ENCODE measurements around the gene RHPN2. TPM values are rescaled to one million over a fixed set of nuclear protein-coding genes. Genes with fewer than 3 reads are reported as not detected.

RHPN2 gene
- total RNA-seq, 3 donors from 2014 or later = 1.4 to 55.3 (median 35.4) TPM

DNA sequence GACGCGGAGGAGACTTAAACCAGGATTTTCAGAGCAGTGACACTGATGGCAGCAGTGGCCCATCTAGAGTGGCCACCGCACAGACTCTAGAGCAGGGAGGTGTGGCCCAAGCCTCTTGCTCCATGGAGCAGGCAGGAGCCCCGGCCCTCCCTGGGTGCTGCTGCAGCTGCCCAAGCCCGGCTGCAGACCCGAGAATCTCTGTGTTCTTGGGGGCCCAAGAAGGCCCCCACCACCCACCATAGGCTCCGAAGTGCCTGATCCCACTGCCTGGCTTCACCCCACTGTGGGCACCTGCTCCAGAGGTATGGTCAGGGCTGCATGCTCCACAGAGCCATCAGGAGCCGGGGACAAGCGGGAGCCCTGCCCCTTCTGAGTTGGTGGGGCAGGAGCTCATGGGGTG, 129.1 kb downstream of the RHPN2 start:
- Histone ChIP-seq H3K27ac (no peak overlapping the region), H3K9me3 (no peaks in the 10 kb centered on the region), H3K36me3 (no peaks in the 10 kb centered on the region), H3K27me3 (no peaks in the 10 kb centered on the region), H3K4me1 (no peaks in the 10 kb centered on the region), H3K4me3 (no peak overlapping the region)
- intact Hi-C loops (cut with DNase I; ENCODE audit: low total_unique reads) = no loop called here
- TF ChIP-seq POLR2AphosphoS5 (IDR thresholded peaks at IDR 0.05) (no peak), POLR2A (IDR thresholded peaks at IDR 0.05) (no peak)
- TF ChIP-seq, protein P1, sequence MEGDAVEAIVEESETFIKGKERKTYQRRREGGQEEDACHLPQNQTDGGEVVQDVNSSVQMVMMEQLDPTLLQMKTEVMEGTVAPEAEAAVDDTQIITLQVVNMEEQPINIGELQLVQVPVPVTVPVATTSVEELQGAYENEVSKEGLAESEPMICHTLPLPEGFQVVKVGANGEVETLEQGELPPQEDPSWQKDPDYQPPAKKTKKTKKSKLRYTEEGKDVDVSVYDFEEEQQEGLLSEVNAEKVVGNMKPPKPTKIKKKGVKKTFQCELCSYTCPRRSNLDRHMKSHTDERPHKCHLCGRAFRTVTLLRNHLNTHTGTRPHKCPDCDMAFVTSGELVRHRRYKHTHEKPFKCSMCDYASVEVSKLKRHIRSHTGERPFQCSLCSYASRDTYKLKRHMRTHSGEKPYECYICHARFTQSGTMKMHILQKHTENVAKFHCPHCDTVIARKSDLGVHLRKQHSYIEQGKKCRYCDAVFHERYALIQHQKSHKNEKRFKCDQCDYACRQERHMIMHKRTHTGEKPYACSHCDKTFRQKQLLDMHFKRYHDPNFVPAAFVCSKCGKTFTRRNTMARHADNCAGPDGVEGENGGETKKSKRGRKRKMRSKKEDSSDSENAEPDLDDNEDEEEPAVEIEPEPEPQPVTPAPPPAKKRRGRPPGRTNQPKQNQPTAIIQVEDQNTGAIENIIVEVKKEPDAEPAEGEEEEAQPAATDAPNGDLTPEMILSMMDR (IDR thresholded peaks at IDR 0.05) = no peak
- DNase-seq (ENCODE audit: low spot score in 2 of 2) = no peak

DNA sequence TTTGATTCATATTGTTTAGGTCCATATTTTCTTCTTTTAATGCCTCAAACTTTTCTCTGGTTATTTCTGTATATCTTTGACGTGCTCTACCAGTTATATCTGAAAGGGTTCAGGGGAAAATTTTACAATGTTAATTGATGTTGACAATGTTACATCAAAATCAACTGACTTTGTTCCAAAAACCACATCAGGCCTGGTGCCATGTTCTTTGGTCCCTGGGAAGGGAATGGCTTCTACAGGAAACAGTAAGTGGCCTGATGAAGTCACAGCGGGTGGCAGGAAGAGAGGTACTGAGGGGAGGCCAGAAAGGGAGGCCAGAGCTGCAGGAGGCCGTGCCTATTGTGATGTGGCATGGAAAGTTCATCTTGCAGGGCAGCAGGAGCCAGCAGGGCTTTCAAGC, 131.1 kb downstream of the RHPN2 start:
- no peak overlapping the region for H3K4me3 ChIP-seq
- H3K9me3 ChIP-seq = peaks cover 1 to 4% of the 10 kb centered on the region in 2 donors
- H3K27ac ChIP-seq = no peak overlapping the region
- TF ChIP-seq POLR2AphosphoS5 (IDR thresholded peaks at IDR 0.05) = no peak
- no peak for TF ChIP-seq POLR2A (IDR thresholded peaks at IDR 0.05)
- TF ChIP-seq, protein P1 (IDR thresholded peaks at IDR 0.05) = no peak
- no peaks in the 10 kb centered on the region for H3K4me1 ChIP-seq
- H3K36me3 ChIP-seq = no peaks in the 10 kb centered on the region
- DNase-seq (ENCODE audit: low spot score in 2 of 2) = no peak
- intact Hi-C loops (cut with DNase I; ENCODE audit: low total_unique reads) = no loop called here
- no peaks in the 10 kb centered on the region for H3K27me3 ChIP-seq

GRCh38 chr19:32930567-32930966, 134.1 kb downstream of the RHPN2 start:
- Histone ChIP-seq H3K4me3 (no peak overlapping the region), H3K27me3 (no peaks in the 10 kb centered on the region), H3K4me1 (no peaks in the 10 kb centered on the region), H3K36me3 (no peaks in the 10 kb centered on the region), H3K27ac (no peak overlapping the region), H3K9me3 (peaks cover 7 to 11% of the 10 kb centered on the region in 2 donors)
- intact Hi-C loops (cut with DNase I; ENCODE audit: low total_unique reads) = no loop called here
- TF ChIP-seq POLR2A (IDR thresholded peaks at IDR 0.05) (no peak), POLR2AphosphoS5 (IDR thresholded peaks at IDR 0.05) (no peak)
- TF ChIP-seq, protein P1 (IDR thresholded peaks at IDR 0.05) = no peak
- DNase-seq (ENCODE audit: low spot score in 2 of 2) = no peak

DNA sequence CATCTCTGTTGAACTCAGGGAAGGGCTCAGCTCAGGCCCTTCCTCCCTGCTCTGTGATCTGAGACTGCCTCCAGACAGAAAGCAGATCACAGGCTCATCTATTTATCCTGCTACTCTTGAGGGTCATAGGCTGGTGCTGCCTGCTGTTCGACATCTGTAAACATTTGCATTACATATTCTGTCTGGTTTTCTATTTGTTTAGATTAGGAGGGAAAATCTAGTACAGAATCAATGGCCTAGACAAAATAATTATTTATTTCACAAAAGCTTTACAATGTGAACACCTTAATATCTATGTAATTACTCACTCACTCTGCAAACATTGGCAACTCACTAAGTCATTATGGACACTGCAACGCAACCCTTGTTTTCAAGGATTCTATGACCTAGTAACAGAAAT, 135.9 kb downstream of the RHPN2 start:
- no peak for TF ChIP-seq POLR2AphosphoS5 (IDR thresholded peaks at IDR 0.05)
- TF ChIP-seq, protein P1 (IDR thresholded peaks at IDR 0.05) = no peak
- no peak for TF ChIP-seq POLR2A (IDR thresholded peaks at IDR 0.05)
- Histone ChIP-seq H3K36me3 (no peaks in the 10 kb centered on the region), H3K9me3 (peaks cover 7 to 11% of the 10 kb centered on the region in 2 donors), H3K4me1 (no peaks in the 10 kb centered on the region), H3K27me3 (no peaks in the 10 kb centered on the region), H3K4me3 (no peak overlapping the region), H3K27ac (no peak overlapping the region)
- DNase-seq (ENCODE audit: low spot score in 2 of 2) = no peak
- intact Hi-C loops (cut with DNase I; ENCODE audit: low total_unique reads) = no loop called here

Other genes starting within 250 kb of the RHPN2 start
- under 1 TPM; 0.29 to 0.48 (median 0.33) TPM for gene SLC7A9, start 195.1 kb downstream of the RHPN2 start, total RNA-seq
- 10 to 100 TPM in 2 of 3 donors, 1 to 10 TPM in 1; 9.3 to 17.4 (median 16.7) TPM for gene CEP89, start 92.9 kb downstream of the RHPN2 start, total RNA-seq
- gene FAAP24, start 92.6 kb downstream of the RHPN2 start, total RNA-seq = 1 to 10 TPM in 2 of 3 donors, under 1 TPM in 1; 0.73 to 2.3 (median 1.8) TPM
- 10 to 100 TPM in 2 of 3 donors, 1 to 10 TPM in 1; 9.4 to 14.2 (median 12.5) TPM for gene GPATCH1, start 16.3 kb upstream of the RHPN2 start, total RNA-seq
- gene WDR88, start 67.2 kb upstream of the RHPN2 start, total RNA-seq = not detected
- gene LRP3, start 129.4 kb upstream of the RHPN2 start, total RNA-seq = 10 to 100 TPM; 15.1 to 29.5 (median 23.8) TPM
- gene SLC7A10, start 161.0 kb upstream of the RHPN2 start, total RNA-seq = 1 to 10 TPM in 2 of 3 donors, not detected in 1; 6.9 to 8.8 TPM
- 100 to 1,000 TPM in 1 of 3 donors, 10 to 100 TPM in 2; 35.1 to 263 (median 67.5) TPM for gene CEBPA, start 237.6 kb upstream of the RHPN2 start, total RNA-seq

Measured in breast epithelium (tissue), 4 donors.